D721Med (cell line): ENCODE results near the gene SEC61A1.

Experiments
- DNase-seq: peaks from one replicate; pipeline ENCODE4 v3.0.0; 2011; ENCODE audit warnings: low spot score; ENCODE audit not compliant: insufficient read length
- FAIRE-seq: peaks from 2 replicates; lab custom pipeline; 2011; peaks lifted over from hg19 to GRCh38; lab: Jason Lieb, UNC
- TF ChIP-seq, protein P1 (sequence below): IDR thresholded peaks from 2 replicates; pipeline ENCODE4 v1.5.1; 2012; ENCODE audit warnings: mild to moderate bottlenecking, control low read depth; ENCODE audit not compliant: insufficient read depth; ENCODE audit errors: missing control alignments

SEC61A1 gene

DNA sequence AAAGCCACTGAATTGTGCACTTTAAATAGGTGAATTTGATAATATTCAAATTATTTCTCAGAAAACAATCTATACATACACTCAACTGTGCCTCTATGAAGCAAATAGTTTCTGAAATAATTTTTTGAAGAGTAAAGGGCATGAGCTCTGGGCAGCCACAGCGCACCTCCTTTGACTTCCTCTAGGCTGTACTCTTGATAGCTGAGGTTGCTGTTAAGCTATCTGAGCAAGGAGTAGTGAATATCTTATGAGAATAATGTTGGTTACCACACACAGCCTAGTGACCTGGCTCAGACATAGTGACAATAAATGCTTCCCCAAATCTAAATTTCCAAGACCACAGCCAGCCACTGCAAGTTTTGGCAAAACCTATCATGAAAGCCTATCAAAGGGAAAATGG is 11.6 kb upstream of the SEC61A1 start:
- DNase-seq, result no peak
- FAIRE-seq, result no peak
- TF ChIP-seq, protein P1, sequence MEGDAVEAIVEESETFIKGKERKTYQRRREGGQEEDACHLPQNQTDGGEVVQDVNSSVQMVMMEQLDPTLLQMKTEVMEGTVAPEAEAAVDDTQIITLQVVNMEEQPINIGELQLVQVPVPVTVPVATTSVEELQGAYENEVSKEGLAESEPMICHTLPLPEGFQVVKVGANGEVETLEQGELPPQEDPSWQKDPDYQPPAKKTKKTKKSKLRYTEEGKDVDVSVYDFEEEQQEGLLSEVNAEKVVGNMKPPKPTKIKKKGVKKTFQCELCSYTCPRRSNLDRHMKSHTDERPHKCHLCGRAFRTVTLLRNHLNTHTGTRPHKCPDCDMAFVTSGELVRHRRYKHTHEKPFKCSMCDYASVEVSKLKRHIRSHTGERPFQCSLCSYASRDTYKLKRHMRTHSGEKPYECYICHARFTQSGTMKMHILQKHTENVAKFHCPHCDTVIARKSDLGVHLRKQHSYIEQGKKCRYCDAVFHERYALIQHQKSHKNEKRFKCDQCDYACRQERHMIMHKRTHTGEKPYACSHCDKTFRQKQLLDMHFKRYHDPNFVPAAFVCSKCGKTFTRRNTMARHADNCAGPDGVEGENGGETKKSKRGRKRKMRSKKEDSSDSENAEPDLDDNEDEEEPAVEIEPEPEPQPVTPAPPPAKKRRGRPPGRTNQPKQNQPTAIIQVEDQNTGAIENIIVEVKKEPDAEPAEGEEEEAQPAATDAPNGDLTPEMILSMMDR, result no peak

DNA sequence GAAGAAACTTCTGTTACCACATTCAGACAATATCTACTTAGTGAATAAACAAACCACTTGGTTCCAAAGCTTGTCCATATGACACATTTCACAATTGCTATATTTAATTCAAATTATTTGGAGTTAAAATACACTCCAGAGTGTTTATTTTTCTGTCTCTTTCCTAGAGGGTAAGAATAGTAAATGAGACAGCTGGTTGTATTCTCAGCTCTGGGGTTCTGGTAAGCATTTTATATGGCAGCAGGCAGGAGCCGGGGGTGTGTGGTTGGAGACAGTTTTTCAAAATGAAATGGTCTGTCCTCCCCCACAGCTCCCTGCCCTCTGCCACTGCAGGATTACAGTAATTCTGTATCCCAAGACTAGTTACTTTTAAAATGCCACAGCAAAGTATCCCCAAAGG is 10.9 kb upstream of the SEC61A1 start:
- FAIRE-seq (no peak), DNase-seq (no peak)
- TF ChIP-seq, protein P1, result no peak

DNA sequence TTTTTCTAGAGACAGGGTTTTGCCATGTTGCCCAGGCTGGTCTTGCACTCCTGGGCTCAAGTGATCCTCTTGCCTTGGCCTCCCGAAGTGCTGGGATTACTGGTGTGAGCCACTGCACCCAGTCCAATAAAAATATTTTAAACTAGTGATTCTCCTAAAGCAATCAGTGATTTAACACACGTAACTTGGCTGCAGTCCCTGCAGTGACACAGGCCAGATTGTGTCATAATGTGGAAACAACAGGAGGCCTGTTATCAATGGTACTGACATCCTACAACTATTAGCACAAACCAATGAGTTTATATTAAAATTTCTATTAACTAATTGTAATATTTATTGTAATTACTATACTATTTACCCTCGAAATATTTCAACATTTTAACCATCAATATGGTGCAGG is 1.6 kb upstream of the SEC61A1 start:
- FAIRE-seq (no peak), DNase-seq (no peak)
- TF ChIP-seq, protein P1, result no peak

DNA sequence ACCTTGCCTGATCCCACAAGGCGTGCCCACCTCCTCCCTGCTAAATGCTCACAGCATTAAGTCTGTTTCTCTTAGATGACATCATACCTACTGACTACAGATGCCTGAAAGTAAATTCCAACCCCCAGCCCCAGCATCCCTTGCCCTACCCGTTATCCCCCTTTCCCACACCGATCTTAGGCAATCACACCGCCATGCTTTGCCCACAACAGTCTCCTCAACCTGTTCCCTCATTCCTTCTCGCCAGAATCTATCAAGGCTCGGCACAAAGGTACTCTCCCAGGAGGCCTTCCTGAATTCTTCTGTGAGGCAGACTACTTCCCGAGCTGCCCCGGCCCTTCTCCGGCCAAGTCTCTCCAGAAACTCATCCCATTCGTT is 789 bp upstream of the SEC61A1 start:
- peak; percentile 25 for FAIRE-seq
- DNase-seq, result no peak
- TF ChIP-seq, protein P1, result no peak

DNA sequence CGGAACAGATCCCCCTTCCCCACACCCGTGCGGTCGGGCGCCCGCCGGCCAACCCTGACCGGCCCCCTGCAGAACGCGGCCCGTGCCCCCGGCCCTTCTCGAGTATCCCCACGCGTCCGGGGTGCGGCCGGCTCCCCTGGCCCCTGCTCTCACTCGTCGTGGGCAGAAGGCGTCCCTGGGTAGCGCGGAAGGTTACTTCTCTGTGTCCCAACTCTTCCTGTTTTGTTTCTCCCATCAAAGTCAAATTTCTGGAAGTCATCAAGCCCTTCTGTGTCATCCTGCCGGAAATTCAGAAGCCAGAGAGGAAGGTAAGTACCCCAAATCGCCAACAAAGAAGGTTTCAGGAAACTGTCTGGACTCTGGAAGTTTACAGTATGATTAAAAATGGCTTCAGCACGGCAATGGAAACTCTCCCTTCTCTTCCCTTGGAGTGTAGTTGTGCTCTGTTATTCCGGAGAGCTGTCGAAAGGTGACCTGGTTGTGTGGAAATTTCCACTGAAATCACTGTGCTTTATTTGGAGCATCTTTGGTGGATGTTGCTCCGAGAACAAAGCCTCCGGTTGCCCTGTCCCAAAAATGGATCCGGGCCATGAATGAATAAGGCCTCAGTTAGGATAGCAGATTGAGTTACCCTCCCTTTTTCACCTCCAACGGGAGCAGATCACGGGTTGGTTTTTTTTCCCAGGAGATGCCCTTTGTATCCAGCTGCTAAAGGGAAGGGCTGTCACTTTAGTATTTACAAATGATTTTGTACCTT is 536 bp downstream of the SEC61A1 start:
- no peak for FAIRE-seq
- TF ChIP-seq, protein P1, result no peak
- no peak for DNase-seq

DNA sequence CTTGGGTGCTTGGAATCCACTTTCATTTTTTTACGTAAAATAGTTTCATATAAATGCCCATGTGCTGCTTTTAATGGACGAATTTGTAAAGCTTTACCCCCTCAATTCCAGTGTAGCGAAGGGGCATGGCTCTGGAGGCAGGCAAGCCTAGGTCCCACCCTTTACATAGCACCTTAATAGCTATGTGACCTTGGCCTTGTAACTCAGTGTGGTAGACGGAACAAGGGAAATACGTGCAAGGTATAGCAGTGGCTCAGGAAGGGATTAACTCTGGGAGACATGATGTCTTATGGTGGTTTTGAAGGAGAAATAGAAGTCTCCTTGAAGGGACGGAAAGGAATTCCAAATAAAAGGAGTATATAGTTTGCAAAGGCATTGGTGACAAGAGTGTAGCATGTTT is 1.4 kb downstream of the SEC61A1 start:
- no peak for FAIRE-seq
- DNase-seq, result no peak
- TF ChIP-seq, protein P1, result no peak

DNA sequence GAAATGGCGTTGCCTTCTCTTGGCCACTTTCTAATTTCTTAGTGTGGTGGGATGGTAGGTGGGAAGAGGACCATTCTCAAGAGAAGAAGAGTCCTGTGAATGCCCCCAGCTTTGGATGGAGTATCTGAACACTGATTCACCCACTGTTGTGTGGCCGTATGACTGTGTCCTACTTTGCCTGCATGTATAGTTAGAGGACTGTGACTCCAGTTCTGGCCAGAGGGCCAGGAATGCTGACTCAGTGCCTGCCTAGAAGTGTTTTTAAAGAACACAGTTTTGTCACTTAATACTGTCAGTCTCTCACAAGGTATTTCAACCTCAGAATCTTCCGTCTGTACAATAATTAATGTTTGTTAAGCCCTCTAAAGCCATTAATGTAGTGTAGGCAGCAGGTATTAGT is 2.1 kb downstream of the SEC61A1 start:
- FAIRE-seq (no peak), DNase-seq (no peak)
- TF ChIP-seq, protein P1, result no peak
